GM10847 (cell line): ENCODE measurements around the gene PHYKPL.

Experiments
- POLR2A ChIP-seq: IDR thresholded peaks from 2 replicates; pipeline ENCODE4 v1.6.1; 2011; ENCODE audit not compliant: insufficient read length; ENCODE audit errors: extremely low read depth

PHYKPL gene

GRCh38 chr5:178271726-178272479, 39.3 kb upstream of the PHYKPL start:
- no peak for TF ChIP-seq POLR2A

- TF ChIP-seq POLR2A: no peak
These were observed 38.6 kb upstream of the PHYKPL start for GRCh38 chr5:178271231-178271630.

DNA sequence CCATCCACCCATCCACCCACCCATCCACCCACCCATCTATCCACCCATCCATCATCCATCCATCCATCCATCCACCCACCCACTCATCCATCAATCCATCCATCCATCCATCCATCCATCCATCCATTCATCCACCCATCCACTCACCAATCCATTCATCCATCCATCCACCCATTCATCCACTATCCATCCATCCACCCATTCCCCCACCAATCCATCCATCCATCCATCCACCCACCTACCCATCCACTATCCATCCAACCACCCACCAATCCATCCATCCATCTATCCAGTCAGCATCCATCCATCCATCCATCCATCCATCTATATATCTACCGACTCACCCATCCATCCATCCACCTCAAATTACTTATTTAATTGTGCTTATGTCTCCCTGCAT, 36.9 kb upstream of the PHYKPL start:
- no peak for TF ChIP-seq POLR2A

DNA sequence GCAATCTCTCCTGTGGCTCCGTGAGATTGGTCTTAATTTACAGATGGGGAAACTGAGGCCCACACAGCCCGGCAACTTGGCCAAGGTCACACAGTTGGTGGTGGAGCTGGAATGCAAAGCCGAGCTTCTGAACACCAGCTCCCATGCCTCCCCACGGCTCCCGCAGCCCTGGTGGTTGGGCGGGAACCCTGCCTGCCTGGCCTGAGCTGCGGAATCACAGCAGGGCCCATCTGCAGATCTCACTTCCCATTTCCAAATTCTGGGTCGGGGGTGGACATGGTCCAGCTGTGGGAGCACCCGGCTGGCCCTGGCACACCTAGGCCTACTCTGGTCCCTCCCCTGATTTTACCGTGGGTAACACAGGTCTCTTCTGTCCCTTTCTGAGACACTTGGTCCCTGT, 35.3 kb upstream of the PHYKPL start:
- no peak for TF ChIP-seq POLR2A

- TF ChIP-seq POLR2A: no peak
These were observed 34.6 kb upstream of the PHYKPL start for GRCh38 chr5:178267245-178267644.

DNA sequence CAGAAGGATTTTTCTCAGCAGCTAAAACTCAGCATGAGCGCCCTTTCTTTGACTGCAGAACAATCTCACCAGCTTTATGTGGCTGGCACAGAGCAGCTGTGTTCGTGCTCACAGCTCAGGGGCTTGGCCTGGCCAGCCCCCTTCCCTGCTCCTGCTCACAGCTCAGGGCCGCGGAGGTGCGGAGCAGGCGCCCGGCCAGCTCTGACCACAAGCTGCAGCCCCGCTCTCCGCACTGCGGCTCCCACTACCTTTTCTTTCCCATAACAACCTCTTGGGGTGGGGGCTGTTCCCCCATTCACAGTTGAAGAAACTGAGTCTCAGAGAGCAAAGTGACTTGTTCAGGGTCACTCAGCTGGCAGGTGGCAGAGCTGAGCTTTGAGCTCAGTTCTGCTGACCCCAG, 34.0 kb upstream of the PHYKPL start:
- no peak for TF ChIP-seq POLR2A

- TF ChIP-seq POLR2A: no peak
These were observed 33.1 kb upstream of the PHYKPL start for GRCh38 chr5:178265746-178266145.

DNA sequence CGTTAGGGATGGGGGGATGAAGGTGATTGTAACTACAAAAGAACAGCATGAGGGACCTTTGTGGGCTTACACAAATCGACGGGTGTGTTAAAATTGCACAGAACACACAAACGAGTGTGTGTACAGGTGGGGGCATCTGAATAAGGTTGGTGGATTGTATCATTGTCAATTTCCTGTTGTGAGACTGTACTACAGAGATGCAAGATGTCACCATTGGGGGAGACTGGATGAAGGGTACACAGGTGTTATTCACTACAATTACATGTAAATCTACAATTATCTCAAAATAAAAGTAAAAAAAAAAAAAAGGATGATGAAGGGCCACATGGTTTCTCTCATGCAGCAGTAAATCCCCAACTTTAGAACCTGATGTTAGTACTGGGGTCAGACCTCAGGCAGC, 31.4 kb upstream of the PHYKPL start:
- TF ChIP-seq POLR2A: no peak

- TF ChIP-seq POLR2A: no peak
These were observed 29.3 kb upstream of the PHYKPL start for GRCh38 chr5:178261666-178262600.

DNA sequence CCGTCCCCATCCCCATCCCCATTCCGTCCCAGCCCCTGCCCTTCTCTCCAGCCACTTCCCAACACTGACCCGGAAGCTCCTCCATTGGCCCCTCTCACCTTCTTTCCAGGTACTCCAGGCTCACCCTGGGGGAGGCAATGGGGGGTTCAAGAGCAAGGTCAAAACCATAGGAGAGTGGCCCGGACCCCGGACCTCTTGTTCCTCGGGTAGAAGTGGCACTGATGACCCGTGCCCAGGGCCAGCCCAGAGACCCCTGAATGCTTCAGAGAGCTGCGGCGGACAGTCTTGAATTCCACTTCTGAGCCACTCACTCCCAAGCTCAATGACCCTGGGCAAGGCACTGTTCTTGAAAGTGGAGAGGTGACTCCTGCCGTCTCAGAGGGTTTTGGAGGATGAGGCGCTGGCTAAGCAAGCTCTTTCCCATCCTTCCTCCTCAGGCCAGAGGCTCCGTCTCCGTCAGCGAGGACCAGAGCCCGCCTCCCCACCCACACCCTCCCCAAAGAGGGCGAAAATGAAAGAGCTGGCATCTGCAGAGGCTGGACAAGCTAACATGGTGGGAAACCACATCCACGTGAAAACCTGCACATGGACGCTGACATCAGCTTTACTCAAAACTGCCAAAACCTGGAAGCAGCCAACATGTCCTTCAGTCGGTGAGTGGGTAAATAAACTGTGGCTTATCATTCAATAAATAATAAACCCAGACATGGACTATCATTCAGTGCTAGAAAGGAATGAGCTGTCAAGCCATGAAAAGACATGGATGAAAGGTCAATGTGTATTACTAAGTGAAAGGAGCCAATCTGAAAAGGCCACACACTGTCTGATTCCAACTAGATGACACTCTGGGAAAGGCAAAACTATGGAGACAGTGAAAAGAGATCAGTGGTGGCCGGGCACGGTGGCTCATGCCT, 27.3 kb upstream of the PHYKPL start:
- TF ChIP-seq POLR2A: no peak

DNA sequence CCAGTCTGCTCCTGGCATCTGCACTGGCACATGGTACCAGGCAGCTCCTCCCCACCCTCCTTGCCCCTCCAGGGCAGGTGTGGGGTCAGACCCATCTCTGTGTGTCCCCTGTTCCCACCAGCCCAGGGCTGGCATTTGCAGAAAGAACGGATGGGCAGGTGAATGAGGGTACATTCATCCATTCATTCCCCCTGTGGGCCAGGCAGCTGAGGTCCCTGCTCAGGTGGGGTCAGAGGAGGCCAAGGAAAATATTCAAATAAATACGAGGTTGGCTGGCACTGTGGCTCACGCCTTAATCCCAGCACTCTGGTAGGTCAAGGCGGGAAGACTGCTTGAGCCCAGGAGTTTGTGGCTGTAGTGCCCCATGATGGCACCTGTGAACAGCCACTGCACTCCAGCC, 25.0 kb upstream of the PHYKPL start:
- TF ChIP-seq POLR2A: no peak

- no peak for TF ChIP-seq POLR2A
These were observed 24.1 kb upstream of the PHYKPL start for GRCh38 chr5:178256746-178257145.

DNA sequence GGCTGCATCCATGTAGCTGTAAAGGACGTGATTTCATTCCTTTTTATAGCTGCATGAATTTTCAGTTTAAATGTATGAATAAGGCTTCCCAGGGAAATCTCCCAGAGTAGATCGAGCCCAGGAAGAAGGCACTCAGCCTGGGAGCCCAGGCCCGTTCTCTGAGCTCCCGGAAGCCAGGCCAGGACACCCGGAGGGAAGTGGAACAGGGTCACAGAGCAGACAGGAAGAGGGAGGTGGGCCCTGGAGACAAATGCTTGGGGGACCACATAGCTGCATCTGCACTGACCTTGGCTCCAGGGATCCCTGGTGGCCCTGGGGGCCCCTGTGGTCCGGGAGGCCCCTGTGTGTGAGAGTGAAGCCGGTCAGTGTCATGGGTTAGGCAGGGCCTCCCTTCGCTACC, 19.7 kb upstream of the PHYKPL start:
- TF ChIP-seq POLR2A: no peak

DNA sequence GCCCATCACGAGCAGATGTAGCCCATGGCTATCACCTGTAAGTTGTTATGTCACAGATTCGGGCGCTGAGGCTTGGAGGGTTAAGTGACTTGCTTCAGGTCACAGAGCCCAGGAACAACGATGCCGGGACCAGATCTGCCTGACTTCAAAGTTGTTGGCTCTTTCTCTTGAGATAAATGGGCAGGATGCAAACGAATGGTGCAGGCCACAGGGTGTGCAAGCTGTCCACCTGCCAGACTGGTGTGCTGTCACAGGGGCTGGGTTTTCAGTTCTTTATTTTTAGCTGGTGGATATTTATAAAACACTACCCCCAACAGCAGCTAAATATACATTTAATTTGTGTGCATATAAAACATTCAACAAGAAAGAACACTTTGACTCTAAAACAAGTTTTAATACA, 17.7 kb upstream of the PHYKPL start:
- no peak for TF ChIP-seq POLR2A

GRCh38 chr5:178249191-178249989, 16.8 kb upstream of the PHYKPL start:
- no peak for TF ChIP-seq POLR2A

- TF ChIP-seq POLR2A: no peak
These were observed 16.1 kb upstream of the PHYKPL start for GRCh38 chr5:178248750-178249149.
